ENCODE data around the gene LMAN2. TPM values are rescaled to one million over a fixed set of nuclear protein-coding genes. Genes with fewer than 3 reads are reported as not detected.
A peak's percentile ranks its signal among the peaks of the same experiment; 100 is the strongest.

The LMAN2 gene
- total RNA-seq, 6 donors from 2014 or later: 134 to 263 (median 177) TPM

DNA sequence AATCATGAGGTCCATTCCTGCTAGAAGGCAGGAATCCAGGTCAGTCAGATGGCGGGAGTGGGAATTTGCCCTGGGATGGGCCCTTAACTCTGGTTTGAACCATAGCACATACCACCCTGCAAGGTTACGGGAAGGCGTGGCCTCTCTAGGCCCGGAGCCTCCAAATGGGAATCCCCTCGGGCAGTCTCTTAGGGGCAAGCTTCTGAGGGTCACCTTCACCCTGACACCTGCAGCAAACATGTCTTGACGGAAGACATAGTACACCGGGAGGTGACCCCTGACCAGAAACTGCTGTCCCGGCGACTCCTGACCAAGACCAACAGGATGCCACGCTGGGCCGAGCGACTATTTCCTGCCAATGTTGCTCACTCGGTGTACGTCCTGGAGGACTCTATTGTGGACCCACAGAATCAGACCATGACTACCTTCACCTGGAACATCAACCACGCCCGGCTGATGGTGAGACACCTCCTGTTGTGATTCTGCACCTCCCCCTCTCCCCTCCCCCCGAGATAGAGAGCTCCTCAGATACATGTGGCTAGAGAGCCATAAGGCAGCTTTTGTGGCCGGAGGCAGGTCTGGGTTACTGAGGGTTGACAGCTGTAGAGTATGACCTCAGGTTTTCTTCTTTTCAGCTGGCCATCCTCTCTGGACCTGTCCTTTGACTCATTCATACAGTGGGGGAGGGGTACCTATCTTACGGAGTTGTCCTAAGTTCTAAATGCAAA is 46.9 kb downstream of the LMAN2 start:
- TF ChIP-seq POLR2A (IDR thresholded peaks at IDR 0.05): no peak
- no peak for TF ChIP-seq POLR2AphosphoS5 (IDR thresholded peaks at IDR 0.05)
- no peak for TF ChIP-seq EP300 (IDR thresholded peaks at IDR 0.05)
- TF ChIP-seq, protein P1, sequence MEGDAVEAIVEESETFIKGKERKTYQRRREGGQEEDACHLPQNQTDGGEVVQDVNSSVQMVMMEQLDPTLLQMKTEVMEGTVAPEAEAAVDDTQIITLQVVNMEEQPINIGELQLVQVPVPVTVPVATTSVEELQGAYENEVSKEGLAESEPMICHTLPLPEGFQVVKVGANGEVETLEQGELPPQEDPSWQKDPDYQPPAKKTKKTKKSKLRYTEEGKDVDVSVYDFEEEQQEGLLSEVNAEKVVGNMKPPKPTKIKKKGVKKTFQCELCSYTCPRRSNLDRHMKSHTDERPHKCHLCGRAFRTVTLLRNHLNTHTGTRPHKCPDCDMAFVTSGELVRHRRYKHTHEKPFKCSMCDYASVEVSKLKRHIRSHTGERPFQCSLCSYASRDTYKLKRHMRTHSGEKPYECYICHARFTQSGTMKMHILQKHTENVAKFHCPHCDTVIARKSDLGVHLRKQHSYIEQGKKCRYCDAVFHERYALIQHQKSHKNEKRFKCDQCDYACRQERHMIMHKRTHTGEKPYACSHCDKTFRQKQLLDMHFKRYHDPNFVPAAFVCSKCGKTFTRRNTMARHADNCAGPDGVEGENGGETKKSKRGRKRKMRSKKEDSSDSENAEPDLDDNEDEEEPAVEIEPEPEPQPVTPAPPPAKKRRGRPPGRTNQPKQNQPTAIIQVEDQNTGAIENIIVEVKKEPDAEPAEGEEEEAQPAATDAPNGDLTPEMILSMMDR (IDR thresholded peaks at IDR 0.05): no peak
- H3K4me3 ChIP-seq: peak overlapping the region; percentile 93 to 99 (median 96)
- H3K36me3 ChIP-seq: peaks cover 0 to 47% (median 19%) of the 10 kb centered on the region in 4 donors
- peak in 1 of 2 donors; percentile 22 for DNase-seq
- peak overlapping the region; percentile 89 to 92 (median 92) for H3K27ac ChIP-seq
- ATAC-seq (ENCODE audit: low FRiP score in 2 of 2): no peak
- H3K27me3 ChIP-seq: no peaks in the 10 kb centered on the region
- 38 to 46% methylated on average over 3 to 19 of the region's 19 CpGs for WGBS, 2 donors
- H3K4me1 ChIP-seq: peaks cover 51 to 80% (median 69%) of the 10 kb centered on the region in 4 donors
- no peaks in the 10 kb centered on the region for H3K9me3 ChIP-seq

DNA sequence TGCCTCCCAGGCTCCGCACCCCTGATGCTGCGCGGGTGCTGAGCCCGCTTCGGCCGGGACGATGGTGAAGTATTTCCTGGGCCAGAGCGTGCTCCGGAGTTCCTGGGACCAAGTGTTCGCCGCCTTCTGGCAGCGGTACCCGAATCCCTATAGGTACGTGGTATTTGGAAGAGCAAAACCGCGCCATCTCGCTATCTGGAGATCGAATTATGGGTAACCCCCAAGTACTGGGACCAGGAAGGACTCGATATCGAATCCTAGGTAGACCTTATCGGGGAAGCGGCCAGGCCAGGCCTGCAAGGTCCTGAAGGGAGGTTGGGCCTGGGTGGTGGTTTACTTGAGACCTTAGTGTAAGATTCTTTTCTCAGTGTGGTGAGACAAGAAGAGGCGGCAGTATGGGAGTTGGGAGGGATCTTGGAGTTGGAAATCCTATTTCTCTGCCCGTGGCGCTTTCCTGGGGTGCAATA is 47.5 kb downstream of the LMAN2 start:
- H3K4me3 ChIP-seq: peak overlapping the region; percentile 93 to 99 (median 96)
- H3K36me3 ChIP-seq: peaks cover 0 to 47% (median 19%) of the 10 kb centered on the region in 4 donors
- TF ChIP-seq, protein P1 (IDR thresholded peaks at IDR 0.05): no peak
- no peak for TF ChIP-seq POLR2A (IDR thresholded peaks at IDR 0.05)
- no peak for TF ChIP-seq EP300 (IDR thresholded peaks at IDR 0.05)
- no peak for TF ChIP-seq POLR2AphosphoS5 (IDR thresholded peaks at IDR 0.05)
- peak overlapping the region; percentile 89 to 92 (median 92) for H3K27ac ChIP-seq
- no peak for ATAC-seq (ENCODE audit: low FRiP score in 2 of 2)
- peak in 1 of 2 donors; percentile 22 for DNase-seq
- H3K9me3 ChIP-seq: no peaks in the 10 kb centered on the region
- peaks cover 54 to 84% (median 74%) of the 10 kb centered on the region in 4 donors for H3K4me1 ChIP-seq
- H3K27me3 ChIP-seq: no peaks in the 10 kb centered on the region
- 6 to 7% methylated on average over 7 to 8 of the region's 25 CpGs for WGBS, 2 donors

DNA sequence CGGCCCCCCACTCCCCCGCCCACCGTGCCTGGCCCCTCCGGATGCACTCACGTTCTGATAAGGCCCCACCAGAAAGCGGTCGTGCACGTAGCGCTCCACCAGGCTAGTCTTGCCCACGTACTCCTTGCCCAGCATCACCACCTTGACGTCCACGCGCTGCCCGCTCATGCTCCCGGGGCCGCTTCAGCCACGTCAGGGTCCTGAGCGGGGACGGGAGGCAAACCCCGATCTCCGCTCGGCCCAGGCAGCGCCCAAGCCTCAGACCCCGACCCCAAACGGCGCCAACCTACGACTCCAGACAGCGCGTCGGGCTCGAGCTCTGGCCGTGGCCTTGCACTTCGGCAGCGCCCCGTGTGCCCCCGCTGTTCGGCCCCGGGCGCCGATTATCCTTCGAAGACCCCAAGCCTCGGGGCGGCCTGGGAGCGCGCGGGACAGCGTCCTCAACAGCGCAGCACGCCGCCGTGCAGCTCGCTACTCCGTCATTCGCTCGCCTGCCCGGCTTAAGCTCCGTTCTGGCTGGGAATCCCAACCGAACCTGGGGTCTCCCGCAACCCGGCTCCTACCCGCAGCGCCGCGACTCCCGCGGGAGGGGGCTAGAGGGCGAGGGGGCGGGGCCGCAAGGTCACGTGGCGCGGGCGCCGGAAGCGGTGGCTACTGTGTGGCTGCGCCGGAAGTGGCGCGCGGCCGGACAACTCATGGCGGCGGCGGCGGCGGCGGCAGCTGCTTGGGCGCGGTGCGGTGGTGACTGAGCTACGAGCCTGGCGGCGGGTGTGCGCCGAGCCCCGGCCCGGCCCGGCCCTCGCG is 48.1 kb downstream of the LMAN2 start, which contains the start of the genes PRELID1 and RAB24:
Gene PRELID1, plus strand, starts transcription at position 679 of the 804 bp plus-strand sequence. CDS start 187 bp downstream, outside the sequence.
Gene RAB24, minus strand, starts transcription at position 599 of the 804 bp plus-strand sequence. Its CDS starts 431 bp downstream, at position 168.
- peaks cover 0 to 45% (median 19%) of the 10 kb centered on the region in 4 donors for H3K36me3 ChIP-seq
- ATAC-seq (ENCODE audit: low FRiP score in 2 of 2) (peak; percentile 81 to 93), DNase-seq (peak; percentile 92 to 100)
- peak within 1 kb of the TSS; percentile 93 to 99 (median 96) for H3K4me3 ChIP-seq
- no peaks in the 10 kb centered on the region for H3K9me3 ChIP-seq
- WGBS, 2 donors: 0% methylated on average over 4 to 22 of the region's 100 CpGs
- H3K4me1 ChIP-seq: peaks cover 54 to 84% (median 74%) of the 10 kb centered on the region in 4 donors
- H3K27ac ChIP-seq: peak within 1 kb of the TSS; percentile 89 to 92 (median 92)
- no peaks in the 10 kb centered on the region for H3K27me3 ChIP-seq
- no peak for TF ChIP-seq EP300 (IDR thresholded peaks at IDR 0.05)
- TF ChIP-seq, protein P1 (IDR thresholded peaks at IDR 0.05): peak in 4 of 6 experiments; percentile 19 to 49 (median 34)
- TF ChIP-seq POLR2AphosphoS5 (IDR thresholded peaks at IDR 0.05): peak; percentile 77 to 89
- peak in 2 of 4 donors; percentile 66 to 79 for TF ChIP-seq POLR2A (IDR thresholded peaks at IDR 0.05)

DNA sequence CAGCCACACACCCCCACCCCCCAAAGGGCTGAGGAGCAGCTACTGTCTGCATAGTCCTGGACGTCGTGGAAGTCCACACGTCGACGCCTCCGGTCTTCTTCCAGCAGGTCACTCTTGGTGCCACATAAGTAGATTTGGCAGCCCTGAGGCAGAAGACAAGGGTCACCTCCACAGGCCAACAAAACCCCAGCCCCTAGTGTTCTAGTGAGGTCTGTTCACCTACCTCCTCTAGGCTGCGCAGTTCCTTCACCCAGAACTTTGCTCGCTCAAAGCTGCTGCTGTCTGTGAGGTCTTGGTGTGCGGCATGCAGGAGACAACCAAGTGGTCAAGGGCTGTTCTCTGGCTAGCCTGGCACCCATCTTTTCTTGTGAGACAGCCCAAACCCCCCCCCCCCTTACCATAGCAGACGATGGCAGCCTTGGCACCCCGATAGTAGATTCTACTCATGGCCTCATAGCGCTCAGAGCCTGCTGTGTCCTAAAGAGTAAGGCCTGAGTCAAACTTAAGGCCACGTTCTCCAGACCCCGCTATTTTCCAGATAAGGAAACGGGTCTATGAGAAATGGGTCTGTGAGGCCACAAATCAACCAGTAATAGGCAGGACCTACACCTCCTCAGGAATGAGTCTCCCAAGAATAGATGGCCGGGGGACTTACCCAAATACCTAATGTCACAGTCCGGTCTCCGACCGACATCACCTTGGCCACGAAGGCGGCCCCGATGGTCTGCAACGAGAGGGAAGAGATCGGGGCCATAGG is 48.9 kb downstream of the LMAN2 start:
- DNase-seq (no peak), ATAC-seq (ENCODE audit: low FRiP score in 2 of 2) (no peak)
- peak overlapping the region; percentile 89 to 92 (median 92) for H3K27ac ChIP-seq
- peaks cover 0 to 46% (median 19%) of the 10 kb centered on the region in 4 donors for H3K36me3 ChIP-seq
- peak overlapping the region; percentile 93 to 99 (median 96) for H3K4me3 ChIP-seq
- 44 to 78% methylated on average over 10 to 20 of the region's 24 CpGs for WGBS, 2 donors
- no peaks in the 10 kb centered on the region for H3K27me3 ChIP-seq
- H3K4me1 ChIP-seq: peaks cover 53 to 79% (median 70%) of the 10 kb centered on the region in 4 donors
- no peaks in the 10 kb centered on the region for H3K9me3 ChIP-seq
- TF ChIP-seq POLR2A (IDR thresholded peaks at IDR 0.05) (no peak), EP300 (IDR thresholded peaks at IDR 0.05) (no peak), POLR2AphosphoS5 (IDR thresholded peaks at IDR 0.05) (no peak)
- TF ChIP-seq, protein P1 (IDR thresholded peaks at IDR 0.05): no peak
